ENCODE data around the gene AGTPBP1.

GRCh38 chr9:85534340-85534739 is 207.4 kb downstream of the AGTPBP1 start:
- TF ChIP-seq CTCF (IDR thresholded peaks at IDR 0.05) (no peak), POLR2A (IDR thresholded peaks at IDR 0.05) (no peak), EP300 (IDR thresholded peaks at IDR 0.05) (no peak)
